ENCODE data around the gene WBP1.
"Not testable (repeated sequence)": the region's sequence is repeated elsewhere in the genome, so short reads cannot be mapped to it uniquely, and the experiment has no call there.

Gene WBP1

DNA sequence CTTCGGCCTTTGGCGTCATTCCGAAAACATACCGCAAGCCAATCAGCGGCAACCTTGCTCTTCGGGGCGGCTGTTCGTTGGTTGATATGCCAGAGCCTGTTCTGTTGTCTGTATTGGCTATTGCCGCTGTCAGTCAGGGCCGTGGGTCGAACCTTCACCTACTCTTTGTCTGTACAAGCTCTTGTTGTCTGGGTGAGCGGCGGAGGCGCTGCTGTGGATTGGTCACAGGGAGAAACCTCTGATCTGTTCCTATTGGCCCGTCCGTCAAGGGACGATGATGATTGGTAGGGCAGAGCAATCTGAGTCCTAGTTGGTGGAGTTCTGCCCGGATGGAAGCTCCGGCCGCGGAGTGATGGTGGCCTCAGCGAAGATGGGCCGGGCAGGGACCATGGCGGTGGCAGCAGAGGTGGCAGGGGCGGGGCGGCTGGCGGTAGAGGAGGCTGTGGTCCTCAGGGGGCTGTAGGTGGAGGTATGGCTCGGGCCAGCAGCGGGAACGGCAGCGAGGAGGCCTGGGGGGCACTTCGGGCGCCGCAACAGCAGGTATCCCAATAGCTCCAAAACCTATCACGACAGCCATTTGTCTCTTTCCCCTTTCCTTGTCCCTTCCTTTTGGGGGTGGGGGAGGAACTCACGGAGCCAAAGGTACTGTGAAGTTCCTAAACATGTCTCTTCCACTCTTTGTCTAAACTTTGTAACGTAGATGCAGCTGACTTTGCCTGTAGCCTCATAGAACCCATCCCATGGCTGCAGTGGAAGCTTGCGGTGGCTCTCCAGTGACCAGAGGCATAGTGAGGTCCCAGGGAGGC lies at the start of gene WBP1:
TSS of gene WBP1 (plus strand) at position 307 of the 806 bp plus-strand sequence. CDS start at position 472, 165 bp downstream.
- DNase-seq, result peak; percentile 92 to 100 (median 100)

DNA sequence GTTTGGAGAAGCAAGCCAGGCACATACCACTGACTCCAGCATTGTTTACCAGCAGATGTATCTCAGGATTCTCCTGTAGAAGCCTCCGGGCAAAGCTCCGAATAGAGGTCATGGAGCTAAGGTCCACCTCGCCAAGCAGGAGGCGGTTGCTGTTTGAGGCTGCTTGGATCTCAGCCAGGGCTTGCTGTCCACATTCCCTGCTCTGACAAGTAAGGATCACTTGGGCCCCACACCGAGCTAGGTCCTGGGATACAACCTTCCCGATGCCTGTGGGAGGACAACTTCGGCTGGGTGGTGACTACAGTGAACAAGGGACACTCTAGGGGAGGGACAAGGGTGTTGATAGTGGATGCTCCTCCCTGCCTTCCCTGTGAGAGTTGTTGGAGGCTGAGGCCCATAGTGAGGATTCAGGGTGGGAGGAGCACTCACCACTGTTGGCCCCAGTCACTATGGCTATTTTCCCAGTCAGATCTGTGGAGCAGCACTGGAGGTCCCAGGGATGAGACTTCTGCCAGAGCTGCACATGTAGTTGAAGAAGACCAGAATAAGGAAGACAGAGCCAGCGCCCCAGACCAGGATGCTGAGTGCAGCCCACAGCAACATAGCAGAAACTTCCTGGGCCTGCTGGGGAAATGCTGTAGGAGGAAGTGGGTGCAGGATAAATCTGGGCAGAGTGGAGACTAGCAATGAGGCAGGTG lies 45.1 kb upstream of the WBP1 start:
- no peak for DNase-seq

DNA sequence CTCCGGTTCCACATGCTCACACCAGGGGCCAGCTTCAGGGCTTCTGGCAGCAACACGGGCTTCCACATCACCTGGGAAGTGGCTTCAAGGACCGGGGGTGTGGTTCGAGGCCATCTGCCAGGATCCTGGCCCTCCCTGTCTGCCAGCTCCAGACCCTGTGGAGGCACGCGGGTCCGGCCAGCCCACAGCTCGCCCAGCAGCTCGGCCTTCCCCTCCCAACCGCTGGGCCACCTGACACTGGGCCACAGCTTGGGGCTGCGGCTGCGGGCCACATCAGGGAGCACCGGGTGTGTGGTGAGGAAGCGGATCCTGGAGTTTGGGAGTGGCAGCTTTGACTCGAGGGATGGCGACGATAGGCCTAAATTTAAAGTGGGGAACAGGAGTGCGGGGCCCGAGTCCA lies 43.8 kb upstream of the WBP1 start:
- no peak for DNase-seq

DNA sequence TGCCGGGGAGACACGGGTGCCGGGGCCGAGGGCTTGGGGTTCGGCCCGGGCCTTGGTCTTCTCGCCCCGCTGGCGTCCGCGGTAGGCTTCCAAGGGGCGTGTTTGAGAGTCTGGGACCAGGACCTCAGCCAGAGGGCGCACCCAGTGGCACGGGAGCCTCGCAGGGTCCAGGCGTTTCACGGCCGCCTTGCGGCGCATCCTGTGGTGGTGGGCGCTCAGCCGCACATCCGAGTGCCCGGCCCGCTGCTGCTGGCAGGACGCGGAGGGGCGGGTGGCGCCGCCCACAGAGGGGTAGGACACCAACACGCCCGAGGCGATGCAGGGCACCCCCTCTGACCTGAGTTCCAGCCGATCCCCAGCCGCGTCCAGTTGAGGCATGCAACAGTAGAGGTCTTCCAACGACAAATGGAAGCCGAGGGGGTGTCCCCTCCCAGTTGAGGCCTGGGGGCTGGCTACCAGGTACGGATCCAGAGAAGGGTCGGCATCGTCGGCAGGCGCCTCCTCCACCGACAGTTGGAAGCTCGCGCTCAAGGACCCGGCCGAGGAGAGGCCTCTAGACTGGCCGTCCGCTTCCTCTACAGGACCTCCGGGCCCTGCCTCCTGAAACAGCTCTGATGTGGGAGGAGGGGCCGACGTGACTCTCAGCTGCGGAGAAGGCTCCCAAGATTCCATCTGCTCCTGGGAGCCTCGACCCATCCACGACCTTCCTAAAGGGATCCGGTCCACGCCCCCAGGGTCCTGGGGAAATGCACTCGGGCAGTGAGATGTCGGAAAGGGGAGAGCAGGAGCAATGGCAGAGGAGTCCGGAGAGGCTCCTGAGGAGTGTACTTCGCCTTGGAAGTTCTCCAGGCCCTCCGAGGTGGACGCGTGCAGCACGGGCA lies 43.1 kb upstream of the WBP1 start:
- peak in 15 of 58 donors; percentile 5 to 59 (median 33) for DNase-seq

DNA sequence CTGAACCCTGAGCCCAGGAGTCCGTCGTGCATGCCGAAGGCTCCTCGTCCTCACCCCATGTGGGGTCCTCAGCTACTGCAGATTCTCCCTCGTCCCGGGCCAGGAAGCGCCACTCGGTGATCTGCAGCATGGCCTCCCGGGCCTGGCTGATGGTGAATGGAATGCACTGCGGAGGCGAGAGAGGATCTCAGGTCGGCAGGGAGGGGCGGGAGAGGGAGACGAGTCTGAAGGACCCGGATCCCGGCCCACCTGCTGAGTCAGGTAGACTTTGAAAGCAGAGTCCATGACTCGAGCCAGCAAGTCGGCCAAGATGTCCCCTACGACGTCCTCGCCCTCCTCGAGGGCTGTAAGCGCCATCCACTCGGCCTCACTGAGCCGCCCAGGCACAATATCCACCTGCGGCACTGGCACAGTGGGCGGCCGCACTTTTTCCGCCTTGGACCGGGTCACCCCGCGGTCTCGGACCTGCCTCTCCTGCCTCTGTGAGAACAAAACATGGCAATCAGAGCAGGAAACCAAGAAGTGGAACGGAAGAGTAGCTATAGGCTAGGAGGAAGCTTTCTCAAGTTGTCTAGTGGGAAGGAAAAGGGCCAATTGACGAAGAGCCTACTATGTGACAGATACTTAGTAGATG lies 42.4 kb upstream of the WBP1 start:
- no peak for DNase-seq

DNA sequence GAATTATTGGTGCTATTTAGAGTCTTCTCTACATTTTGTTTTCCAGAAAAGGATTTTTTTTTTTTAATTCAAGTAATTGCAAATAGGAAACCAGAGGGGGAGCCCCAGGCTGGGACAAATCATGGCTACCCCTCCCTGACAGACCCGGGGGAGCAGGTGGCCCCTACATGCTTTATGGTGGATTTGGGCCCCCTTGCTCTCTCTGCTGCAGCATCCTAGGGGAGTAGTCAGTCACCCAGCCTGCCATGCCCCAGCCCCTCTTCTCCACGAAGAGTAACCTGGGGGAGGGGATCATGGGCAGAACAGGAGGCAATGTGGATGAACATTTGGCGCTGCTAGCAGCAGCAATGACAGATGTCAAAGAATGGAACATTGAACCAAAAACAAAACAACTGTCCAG lies 41.5 kb upstream of the WBP1 start:
- DNase-seq, result no peak

DNA sequence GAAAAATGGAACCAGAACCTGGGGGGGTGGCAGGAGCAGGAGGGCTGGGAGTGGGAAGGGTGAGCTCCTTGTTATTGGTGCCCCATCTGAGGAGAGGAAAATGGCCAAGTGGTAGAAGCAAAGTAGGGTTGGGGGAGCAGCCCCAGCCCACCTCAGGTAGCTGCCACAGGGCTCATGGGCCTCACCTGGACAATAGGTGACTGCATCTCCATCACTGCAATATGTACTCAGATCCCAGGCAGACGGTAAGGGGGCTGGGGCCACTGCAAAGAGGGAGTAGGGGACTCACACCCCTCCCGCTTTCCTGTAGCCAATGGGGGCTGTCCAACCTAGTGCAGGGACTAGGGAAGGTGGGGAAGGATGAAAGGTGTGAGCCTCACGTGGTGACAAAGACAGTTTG lies 41.0 kb upstream of the WBP1 start:
- no peak for DNase-seq

DNA sequence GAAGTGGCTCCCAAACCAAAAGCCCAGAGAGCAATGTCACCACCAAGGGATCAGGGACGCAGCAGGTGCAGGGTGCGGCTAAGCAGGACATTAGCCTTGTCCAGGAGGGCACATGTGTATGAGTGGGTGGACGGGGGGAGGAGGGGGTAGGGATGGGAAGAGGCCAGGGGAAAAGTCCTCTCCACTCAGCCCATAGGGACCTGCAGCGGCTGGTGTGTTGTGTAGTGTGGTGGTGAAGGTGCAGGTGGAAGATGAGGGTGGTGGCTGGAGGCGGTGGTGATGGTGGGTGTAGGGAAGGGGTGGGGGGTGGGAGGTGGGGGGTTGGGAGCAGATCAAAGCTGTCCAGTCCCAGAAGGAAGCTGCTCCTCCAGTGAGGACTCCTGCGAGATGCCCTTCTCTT lies 40.5 kb upstream of the WBP1 start:
- no peak for DNase-seq

DNA sequence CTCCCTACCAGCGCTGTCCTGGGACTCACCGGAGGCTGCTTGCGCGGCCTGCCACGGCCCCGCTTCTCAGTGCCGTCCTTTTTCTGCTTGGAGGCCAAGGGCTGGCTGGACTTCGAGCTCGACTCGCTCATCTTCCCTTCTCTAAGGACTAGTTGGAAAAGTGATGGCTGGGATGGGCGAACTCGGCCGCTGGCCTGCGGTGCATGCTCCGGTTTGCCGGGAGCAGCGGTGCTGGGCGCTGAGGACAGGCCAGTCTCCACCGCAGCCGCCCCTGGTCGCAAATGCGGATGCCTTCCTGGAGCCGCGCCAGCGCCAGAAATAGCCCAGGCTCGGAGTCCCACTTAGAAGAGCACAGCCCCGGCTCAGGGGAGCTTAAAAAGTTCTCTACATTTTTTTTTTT lies 39.9 kb upstream of the WBP1 start:
- DNase-seq, result no peak

DNA sequence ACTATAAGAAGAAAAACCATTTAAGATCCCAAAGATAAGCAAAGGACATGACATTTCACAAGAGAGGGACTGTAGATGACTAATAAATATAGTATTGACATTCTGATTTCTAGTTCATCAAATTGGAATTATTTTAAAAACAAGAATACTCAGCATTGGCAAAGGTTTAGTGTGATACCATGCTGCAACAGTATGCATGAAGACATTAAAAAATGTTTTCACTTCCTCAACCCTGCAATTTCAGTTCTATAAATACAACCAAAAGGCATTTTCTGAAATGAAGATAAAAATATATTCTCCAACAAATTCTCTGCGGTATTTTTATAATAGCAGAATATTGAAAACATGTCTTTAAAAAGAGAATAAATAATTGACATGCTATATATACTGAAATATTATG lies 38.9 kb upstream of the WBP1 start:
- DNase-seq, result no peak

DNA sequence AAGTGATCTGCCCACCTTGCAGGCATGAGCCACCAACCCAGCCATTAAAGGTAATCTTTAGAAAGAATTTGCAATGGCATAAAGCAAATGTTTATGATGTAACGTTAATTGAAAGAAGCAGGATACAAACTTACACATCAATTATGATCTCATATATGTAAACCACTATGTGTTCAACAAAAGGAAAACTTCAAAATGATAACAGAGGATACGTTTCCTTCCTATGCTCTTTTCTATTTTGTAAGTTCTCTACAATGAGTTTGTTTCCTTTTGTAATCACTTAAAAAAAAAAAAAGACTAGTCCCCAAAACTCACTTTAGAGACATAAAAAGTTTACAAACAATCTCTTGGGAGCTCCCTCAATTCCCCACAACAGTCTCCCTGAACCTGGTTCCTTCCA lies 38.2 kb upstream of the WBP1 start:
- no peak for DNase-seq

DNA sequence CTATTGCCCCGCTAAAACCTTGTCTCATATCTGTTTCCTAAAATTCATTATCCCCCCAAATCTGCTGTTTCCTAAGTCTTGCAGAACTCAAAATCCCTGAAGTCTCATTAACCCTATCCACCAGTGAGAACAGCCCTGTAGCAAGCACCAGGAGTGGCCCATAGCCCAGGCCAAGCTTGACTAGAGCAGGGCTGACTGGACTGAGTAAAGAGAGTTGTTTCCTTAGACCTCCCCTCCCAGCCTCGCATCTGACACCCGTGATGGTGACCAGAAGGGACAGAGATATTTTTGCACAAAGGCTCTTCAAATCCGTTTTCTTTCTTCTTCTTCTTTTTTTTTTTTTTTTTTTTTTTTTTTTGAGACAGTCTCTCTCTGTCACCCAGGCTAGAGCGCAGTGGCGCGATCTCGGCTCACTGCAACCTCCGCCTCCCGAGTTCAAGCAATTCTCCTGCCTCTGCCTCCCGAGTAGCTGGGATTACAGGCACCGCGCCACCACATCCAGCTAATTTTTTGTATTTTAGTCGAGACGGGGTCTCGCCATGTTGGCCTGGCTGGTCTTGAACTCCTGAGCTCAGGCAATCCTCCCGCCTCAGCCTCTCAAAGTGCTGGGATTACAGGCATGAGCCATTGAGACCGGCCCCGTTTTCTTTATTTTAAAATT lies 37.7 kb upstream of the WBP1 start:
- DNase-seq, result not testable (repeated sequence)

DNA sequence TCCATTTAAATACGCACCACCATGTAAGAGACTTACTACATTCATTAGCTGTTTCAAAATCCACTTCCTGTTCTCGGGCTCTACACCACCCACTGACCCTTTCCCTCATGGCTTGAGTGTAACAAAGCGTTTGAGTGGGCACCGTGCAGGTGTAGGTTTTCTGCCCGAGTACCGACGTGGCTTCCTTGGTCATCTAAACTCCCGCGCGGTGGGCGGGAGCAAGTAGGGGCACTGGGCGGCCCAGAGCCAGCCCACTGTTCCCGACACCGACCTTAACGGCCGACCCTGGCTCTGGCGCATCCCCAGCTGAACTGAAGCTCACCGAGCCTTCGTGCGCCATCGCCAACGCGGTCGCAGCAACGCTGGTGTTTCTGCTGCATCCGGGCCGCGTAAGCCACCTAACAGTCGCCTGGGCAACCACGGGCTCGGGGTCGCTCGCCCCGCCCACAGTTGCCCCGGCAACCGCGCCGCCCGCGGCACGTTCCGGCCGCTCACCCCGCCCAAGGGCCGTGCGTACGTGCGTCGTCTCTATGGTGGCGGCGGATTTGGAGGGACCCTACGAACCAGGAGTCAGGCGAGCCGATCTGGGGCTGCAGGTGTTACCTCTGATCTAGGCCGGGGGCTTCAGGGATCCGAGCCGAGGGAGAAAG lies 36.9 kb upstream of the WBP1 start, which contains the start of the genes C2orf81 and WDR54:
TSS of gene C2orf81 (minus strand) at position 399 of the 650 bp plus-strand sequence. CDS start at position 340, 59 bp downstream.
TSS of gene WDR54 (plus strand) at position 510 of the 650 bp plus-strand sequence. CDS start 424 bp downstream, outside the sequence.
- peak in 55 of 58 donors; percentile 30 to 91 (median 71) for DNase-seq

DNA sequence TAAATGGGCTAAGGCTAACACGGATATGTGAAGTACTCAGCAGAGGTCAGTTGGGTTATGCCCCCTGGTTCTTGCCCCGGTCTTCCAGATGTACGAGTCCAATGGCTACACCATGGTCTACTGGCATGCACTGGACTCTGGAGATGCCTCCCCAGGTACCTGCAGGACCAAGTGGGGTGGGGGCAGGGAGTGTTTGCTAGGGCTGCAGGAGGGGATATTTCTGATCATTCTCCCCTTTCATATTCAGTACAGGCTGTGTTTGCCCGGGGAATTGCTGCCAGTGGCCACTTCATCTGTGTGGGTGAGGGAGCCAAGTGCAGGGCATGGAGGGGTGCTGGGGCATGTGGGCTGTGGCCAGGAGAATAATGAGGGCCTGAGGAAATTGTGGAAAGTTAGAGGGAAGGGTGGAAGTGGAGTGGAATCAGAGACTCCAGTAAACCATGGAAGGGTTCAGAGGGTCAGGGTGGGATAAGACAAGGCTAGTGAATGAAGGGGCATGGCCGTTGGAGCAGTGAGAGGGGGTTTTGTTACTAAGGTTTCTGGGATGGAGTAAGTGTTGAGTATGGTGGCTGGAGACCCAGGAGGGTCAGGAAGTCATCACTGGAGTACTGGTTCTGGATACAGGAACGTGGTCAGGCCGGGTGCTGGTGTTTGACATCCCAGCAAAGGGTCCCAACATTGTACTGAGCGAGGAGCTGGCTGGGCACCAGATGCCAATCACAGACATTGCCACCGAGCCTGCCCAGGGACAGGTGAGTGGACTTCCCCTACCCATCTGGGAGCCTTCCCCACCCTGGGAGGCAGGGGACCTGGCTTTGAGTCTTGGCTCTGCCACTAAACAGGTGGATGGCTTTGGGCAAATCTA lies 34.8 kb upstream of the WBP1 start:
- DNase-seq, result no peak

DNA sequence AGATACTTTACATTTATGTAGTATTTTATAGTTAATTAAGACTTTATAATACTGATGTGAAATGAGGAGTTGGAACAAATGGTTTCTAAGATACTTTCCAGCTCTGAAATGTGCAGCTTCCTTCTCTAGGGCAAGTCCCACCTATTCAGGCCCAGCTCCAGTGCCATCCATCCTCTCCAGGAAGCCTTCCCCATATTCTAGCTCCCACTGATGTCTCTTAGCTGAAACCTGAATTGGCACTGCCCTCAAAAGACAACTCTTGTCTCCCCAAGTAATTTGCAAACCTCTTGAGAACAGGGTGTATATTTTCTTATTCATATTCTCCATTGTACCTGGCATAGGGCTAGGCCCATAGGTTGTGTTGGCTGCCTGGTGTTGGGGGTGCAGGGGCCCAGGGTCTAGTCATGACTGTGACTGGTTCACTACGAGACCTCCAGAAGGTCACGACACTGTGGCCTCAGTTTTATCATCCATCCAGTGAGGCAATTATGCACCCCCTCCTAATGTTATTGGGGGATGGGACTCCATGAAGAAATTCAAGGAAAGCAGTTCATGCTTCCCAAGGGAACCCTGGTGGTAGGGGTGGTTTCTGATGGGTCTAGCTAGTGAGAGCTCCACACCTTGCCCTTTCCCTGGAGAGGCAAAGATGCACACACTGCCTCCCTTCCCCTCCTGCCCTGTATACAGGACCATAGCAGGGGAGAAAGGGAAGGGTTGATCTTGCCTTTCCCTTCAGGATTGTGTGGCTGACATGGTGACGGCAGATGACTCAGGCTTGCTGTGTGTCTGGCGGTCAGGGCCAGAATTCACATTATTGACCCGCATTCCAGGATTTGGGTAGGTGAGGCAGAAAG lies 33.9 kb upstream of the WBP1 start:
- no peak for DNase-seq

DNA sequence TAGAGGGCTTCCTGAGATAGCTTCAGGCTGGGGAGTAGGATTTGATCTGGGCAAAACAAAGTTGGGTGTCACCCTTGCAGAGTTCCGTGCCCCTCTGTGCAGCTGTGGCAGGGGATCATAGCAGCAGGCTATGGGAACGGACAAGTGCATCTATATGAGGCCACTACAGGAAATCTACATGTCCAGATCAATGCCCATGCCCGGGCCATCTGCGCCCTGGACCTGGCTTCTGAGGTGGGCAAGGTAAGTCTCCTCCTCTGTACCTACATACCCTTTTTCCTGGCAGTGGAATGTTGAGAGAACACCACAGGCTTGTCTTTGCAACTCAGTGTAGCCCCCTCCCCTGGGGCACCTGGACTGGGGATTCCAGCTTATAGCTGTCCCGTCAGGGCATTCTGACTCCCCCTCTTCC lies 33.2 kb upstream of the WBP1 start:
- no peak for DNase-seq

DNA sequence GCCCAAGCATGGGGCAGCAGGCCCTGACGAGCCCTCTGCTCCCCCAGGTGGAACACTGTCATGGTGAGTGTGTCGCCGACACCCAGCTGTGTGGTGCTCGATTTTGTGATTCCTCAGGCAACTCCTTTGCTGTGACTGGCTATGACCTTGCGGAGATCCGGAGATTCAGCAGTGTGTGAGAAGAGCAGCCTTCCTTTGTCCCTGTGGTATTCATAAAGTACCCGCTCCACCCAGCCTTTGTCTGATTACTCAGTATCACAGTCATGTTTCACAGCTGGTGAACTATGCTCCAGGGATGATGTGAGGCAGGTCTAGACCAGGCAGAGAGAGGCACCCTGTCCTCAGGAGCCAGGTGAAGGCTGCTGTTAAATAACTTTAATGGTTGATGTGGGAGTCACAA lies 32.7 kb upstream of the WBP1 start:
- no peak for DNase-seq
